Activated CD4-positive, alpha-beta T cell treated with anti-CD3 and anti-CD28 coated beads, Interleukin-2, amount 10 ng/mL, durations not matched to agents 24 days and 14 days (primary cell): ENCODE measurements around the gene LYPD6. TPM values are rescaled to one million over a fixed set of nuclear protein-coding genes. Genes with fewer than 3 reads are reported as not detected.

Source experiments
- DNase-seq: peaks from one replicate; pipeline ENCODE4 v3.0.0; 2022
- H3K27ac Mint-ChIP-seq: one replicate; pipeline ENCODE4 v1.8.0; 2022; ENCODE audit warnings: mild to moderate bottlenecking, mixed read lengths
- H3K27me3 Mint-ChIP-seq: one replicate; pipeline ENCODE4 v1.8.0; 2022; ENCODE audit warnings: mixed read lengths
- H3K36me3 Mint-ChIP-seq: one replicate; pipeline ENCODE4 v1.8.0; 2022; ENCODE audit warnings: low read depth, mild to moderate bottlenecking, mixed read lengths
- H3K4me1 Mint-ChIP-seq: one replicate; pipeline ENCODE4 v1.8.0; 2021; ENCODE audit warnings: mixed read lengths
- H3K4me3 Mint-ChIP-seq: one replicate; pipeline ENCODE4 v1.8.0; 2022; ENCODE audit warnings: mild to moderate bottlenecking, moderate library complexity, mixed read lengths
- H3K9me3 Mint-ChIP-seq: one replicate; pipeline ENCODE4 v1.8.0; 2021; ENCODE audit warnings: mixed read lengths
- intact Hi-C: fragments of 100-400 bp; cut with micrococcal nuclease; formaldehyde crosslinking; loops from one replicate; pipeline ENCODE4 v1.15.1; 2023
- total RNA-seq: library from RNA; stranded (reverse); gene quantifications from 2 replicates; pipeline ENCODE4 v1.2.3, GENCODE V29; 2022

LYPD6 gene
- total RNA-seq, 1 donor from 2014 or later = not detected

GRCh38 chr2:149329489-149330126 lies 779 bp upstream of the LYPD6 start:
- Mint-ChIP-seq H3K4me3 (no peak overlapping the region), H3K27me3 (peaks cover 47% of the 10 kb centered on the region), H3K36me3 (no peaks in the 10 kb centered on the region), H3K27ac (no peak overlapping the region), H3K4me1 (no peaks in the 10 kb centered on the region), H3K9me3 (peaks cover 3% of the 10 kb centered on the region)
- DNase-seq = no peak
- intact Hi-C loops = no loop called here

GRCh38 chr2:149331023-149331400 lies 625 bp downstream of the LYPD6 start:
- Mint-ChIP-seq H3K36me3 (no peaks in the 10 kb centered on the region), H3K9me3 (peaks cover 3% of the 10 kb centered on the region), H3K4me1 (no peaks in the 10 kb centered on the region), H3K27ac (no peak overlapping the region), H3K4me3 (no peak overlapping the region), H3K27me3 (peaks cover 47% of the 10 kb centered on the region)
- intact Hi-C loops = no loop called here
- DNase-seq = no peak

GRCh38 chr2:149332364-149332763 lies 2.0 kb downstream of the LYPD6 start:
- Mint-ChIP-seq H3K4me3 (no peak overlapping the region), H3K9me3 (peaks cover 7% of the 10 kb centered on the region), H3K27me3 (peaks cover 46% of the 10 kb centered on the region), H3K27ac (no peak overlapping the region), H3K4me1 (no peaks in the 10 kb centered on the region), H3K36me3 (no peaks in the 10 kb centered on the region)
- DNase-seq = no peak
- intact Hi-C loops = no loop called here

GRCh38 chr2:149333636-149334035 lies 3.2 kb downstream of the LYPD6 start:
- intact Hi-C loops = no loop called here
- peaks cover 7% of the 10 kb centered on the region for H3K9me3 Mint-ChIP-seq
- H3K4me1 Mint-ChIP-seq = no peaks in the 10 kb centered on the region
- H3K4me3 Mint-ChIP-seq = no peak overlapping the region
- DNase-seq = no peak
- H3K27me3 Mint-ChIP-seq = peaks cover 38% of the 10 kb centered on the region
- no peak overlapping the region for H3K27ac Mint-ChIP-seq
- no peaks in the 10 kb centered on the region for H3K36me3 Mint-ChIP-seq

GRCh38 chr2:149334156-149334555 lies 3.8 kb downstream of the LYPD6 start:
- intact Hi-C loops = no loop called here
- Mint-ChIP-seq H3K9me3 (peaks cover 7% of the 10 kb centered on the region), H3K4me1 (no peaks in the 10 kb centered on the region), H3K27ac (no peak overlapping the region), H3K4me3 (no peak overlapping the region), H3K36me3 (no peaks in the 10 kb centered on the region), H3K27me3 (peaks cover 33% of the 10 kb centered on the region)
- DNase-seq = no peak

- intact Hi-C loops = no loop called here
- Mint-ChIP-seq H3K4me1 (no peaks in the 10 kb centered on the region), H3K27me3 (peaks cover 9% of the 10 kb centered on the region), H3K4me3 (no peak overlapping the region), H3K9me3 (peaks cover 3% of the 10 kb centered on the region), H3K27ac (no peak overlapping the region), H3K36me3 (no peaks in the 10 kb centered on the region)
- DNase-seq = no peak
Observed at GRCh38 chr2:149339324-149339723, 8.9 kb downstream of the LYPD6 start.

- Mint-ChIP-seq H3K4me1 (no peaks in the 10 kb centered on the region), H3K9me3 (no peaks in the 10 kb centered on the region), H3K36me3 (no peaks in the 10 kb centered on the region), H3K27ac (no peak overlapping the region), H3K4me3 (no peak overlapping the region), H3K27me3 (peaks cover 9% of the 10 kb centered on the region)
- intact Hi-C loops = no loop called here
- DNase-seq = no peak
Observed at GRCh38 chr2:149342509-149342908, 12.1 kb downstream of the LYPD6 start.

GRCh38 chr2:149344105-149344504 lies 13.7 kb downstream of the LYPD6 start:
- Mint-ChIP-seq H3K27me3 (peaks cover 6% of the 10 kb centered on the region), H3K9me3 (no peaks in the 10 kb centered on the region), H3K36me3 (no peaks in the 10 kb centered on the region), H3K4me1 (no peaks in the 10 kb centered on the region), H3K27ac (no peak overlapping the region), H3K4me3 (no peak overlapping the region)
- intact Hi-C loops = no loop called here
- DNase-seq = no peak

GRCh38 chr2:149346272-149346671 lies 15.9 kb downstream of the LYPD6 start:
- no peaks in the 10 kb centered on the region for H3K36me3 Mint-ChIP-seq
- H3K27me3 Mint-ChIP-seq = peaks cover 5% of the 10 kb centered on the region
- intact Hi-C loops = no loop called here
- H3K27ac Mint-ChIP-seq = no peak overlapping the region
- DNase-seq = no peak
- no peak overlapping the region for H3K4me3 Mint-ChIP-seq
- H3K4me1 Mint-ChIP-seq = no peaks in the 10 kb centered on the region
- H3K9me3 Mint-ChIP-seq = no peaks in the 10 kb centered on the region

GRCh38 chr2:149348291-149348690 lies 17.9 kb downstream of the LYPD6 start:
- intact Hi-C loops = no loop called here
- no peaks in the 10 kb centered on the region for H3K36me3 Mint-ChIP-seq
- H3K4me1 Mint-ChIP-seq = no peaks in the 10 kb centered on the region
- no peak for DNase-seq
- peaks cover 1% of the 10 kb centered on the region for H3K27me3 Mint-ChIP-seq
- H3K9me3 Mint-ChIP-seq = no peaks in the 10 kb centered on the region
- H3K27ac Mint-ChIP-seq = no peak overlapping the region
- H3K4me3 Mint-ChIP-seq = no peak overlapping the region

GRCh38 chr2:149353421-149353820 lies 23.0 kb downstream of the LYPD6 start:
- no peaks in the 10 kb centered on the region for H3K9me3 Mint-ChIP-seq

GRCh38 chr2:149355716-149356422 lies 25.5 kb downstream of the LYPD6 start:
- H3K27ac Mint-ChIP-seq = no peak overlapping the region

More at GRCh38 chr2:149353421-149353820, 23.0 kb downstream of the LYPD6 start:
- no peak overlapping the region for H3K27ac Mint-ChIP-seq
- DNase-seq = no peak
- intact Hi-C loops = no loop called here
- no peak overlapping the region for H3K4me3 Mint-ChIP-seq
- H3K4me1 Mint-ChIP-seq = no peaks in the 10 kb centered on the region
- H3K36me3 Mint-ChIP-seq = no peaks in the 10 kb centered on the region
- H3K27me3 Mint-ChIP-seq = peaks cover 2% of the 10 kb centered on the region

GRCh38 chr2:149357058-149357457 lies 26.7 kb downstream of the LYPD6 start:
- no peaks in the 10 kb centered on the region for H3K36me3 Mint-ChIP-seq
- no peak overlapping the region for H3K4me3 Mint-ChIP-seq
- H3K27me3 Mint-ChIP-seq = peaks cover 2% of the 10 kb centered on the region
- intact Hi-C loops = no loop called here
- DNase-seq = no peak
- H3K27ac Mint-ChIP-seq = no peak overlapping the region
- no peaks in the 10 kb centered on the region for H3K4me1 Mint-ChIP-seq
- H3K9me3 Mint-ChIP-seq = no peaks in the 10 kb centered on the region

More at GRCh38 chr2:149355716-149356422, 25.5 kb downstream of the LYPD6 start:
- H3K4me1 Mint-ChIP-seq = no peaks in the 10 kb centered on the region
- no peak for DNase-seq
- no peak overlapping the region for H3K4me3 Mint-ChIP-seq
- intact Hi-C loops = no loop called here
- H3K27me3 Mint-ChIP-seq = peaks cover 2% of the 10 kb centered on the region
- H3K9me3 Mint-ChIP-seq = no peaks in the 10 kb centered on the region
- no peaks in the 10 kb centered on the region for H3K36me3 Mint-ChIP-seq

- no peak for DNase-seq
- intact Hi-C loops = no loop called here
Observed at GRCh38 chr2:149360106-149360505, 29.7 kb downstream of the LYPD6 start.

More at GRCh38 chr2:149360106-149360505, 29.7 kb downstream of the LYPD6 start:
- Mint-ChIP-seq H3K36me3 (no peaks in the 10 kb centered on the region), H3K27me3 (peaks cover 4% of the 10 kb centered on the region), H3K9me3 (no peaks in the 10 kb centered on the region), H3K4me1 (no peaks in the 10 kb centered on the region), H3K27ac (no peak overlapping the region), H3K4me3 (no peak overlapping the region)
